GM21515 (cell line): ENCODE measurements around the gene CST7.

ENCODE experiments used
- ATAC-seq: cut with Tn5 transposase; IDR thresholded peaks from one replicate; pipeline ENCODE4 v1.9.1; 2021; ENCODE audit not compliant: unreplicated experiment

Gene CST7

GRCh38 chr20:24950128-24950835 lies 1.2 kb downstream of the CST7 start:
- no peak for ATAC-seq

DNA sequence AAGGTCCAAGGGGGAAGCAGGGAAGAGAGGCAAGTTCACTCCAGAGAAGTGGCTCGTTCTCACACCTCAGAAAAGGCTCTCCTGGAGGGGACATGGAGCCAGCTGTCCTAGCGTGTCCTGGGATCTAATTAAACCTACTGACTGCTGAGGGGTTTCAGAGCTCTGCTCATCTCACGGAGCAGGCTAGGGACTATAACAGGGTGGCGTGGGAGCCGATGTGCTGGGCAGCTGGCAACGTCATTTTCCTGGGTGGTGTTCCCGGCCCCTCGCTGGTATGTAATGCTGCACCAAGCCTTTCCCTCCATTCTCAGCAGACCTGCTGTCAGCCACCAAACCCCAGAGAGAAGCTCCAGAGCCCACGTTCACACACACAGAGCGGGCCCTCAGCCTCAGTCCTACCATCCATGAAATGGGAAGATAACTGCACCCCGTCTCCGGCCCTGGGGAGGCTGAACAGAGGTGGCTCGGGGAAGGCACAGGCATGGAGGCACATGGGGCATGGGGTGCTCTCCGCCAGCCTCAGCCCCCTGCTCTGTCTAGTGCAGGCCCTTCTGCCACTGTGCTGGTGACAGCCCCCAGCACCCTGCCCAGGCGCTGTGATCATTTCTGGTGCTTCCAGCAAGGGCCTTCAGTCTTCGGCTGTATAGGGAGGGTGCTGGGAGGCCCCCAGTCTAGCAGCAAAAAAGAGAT lies 1.9 kb downstream of the CST7 start:
- no peak for ATAC-seq

DNA sequence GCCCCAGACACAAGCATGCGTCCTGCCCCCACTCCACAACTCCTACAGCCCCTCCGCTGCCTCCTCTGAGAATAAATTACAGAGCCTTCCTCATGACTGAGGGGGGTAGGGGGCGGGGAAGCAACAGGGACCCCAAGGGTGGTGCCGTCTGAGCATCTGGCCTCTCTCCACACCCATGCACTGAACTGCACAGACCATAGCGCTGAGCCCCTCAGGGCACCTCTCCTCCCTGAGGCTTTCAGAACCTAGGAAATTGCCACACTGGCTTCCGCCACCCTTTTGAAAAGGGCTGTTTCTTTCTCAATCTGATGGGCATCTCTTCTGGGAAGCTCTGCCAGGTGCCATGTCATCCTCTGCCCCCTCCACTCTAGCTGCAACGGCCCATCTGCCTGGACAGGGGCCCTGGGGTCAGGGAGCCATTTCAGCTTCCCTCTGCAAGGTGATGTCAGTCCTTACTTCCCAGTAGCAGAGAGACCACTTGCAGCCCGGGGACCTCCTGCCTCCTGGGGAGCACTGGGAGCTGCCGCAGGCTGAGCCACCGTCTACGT lies 2.5 kb downstream of the CST7 start:
- no peak for ATAC-seq

- no peak for ATAC-seq
These were observed 3.5 kb downstream of the CST7 start for GRCh38 chr20:24952376-24953208.

DNA sequence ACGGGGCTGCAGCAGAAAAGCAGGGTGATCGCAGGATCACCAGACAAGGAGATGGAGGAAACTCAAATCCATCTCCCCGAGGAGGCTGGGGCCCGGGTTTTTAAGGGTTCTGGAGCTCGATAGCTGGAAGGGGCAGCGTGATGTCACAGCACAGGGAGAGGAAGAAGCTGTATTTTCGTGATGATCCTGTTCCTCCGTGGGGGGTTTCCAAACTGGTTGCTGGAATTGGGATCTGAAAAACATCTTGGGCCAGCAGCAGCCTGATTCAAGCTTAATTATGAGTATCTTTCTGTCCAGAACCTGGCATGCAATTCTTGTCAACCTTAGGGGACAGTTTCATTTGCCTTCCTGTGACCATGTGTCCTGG lies 4.1 kb downstream of the CST7 start:
- ATAC-seq = no peak

- no peak for ATAC-seq
These were observed 4.6 kb downstream of the CST7 start for GRCh38 chr20:24953621-24954133.

GRCh38 chr20:24954151-24954550 lies 5.1 kb downstream of the CST7 start:
- ATAC-seq = no peak

DNA sequence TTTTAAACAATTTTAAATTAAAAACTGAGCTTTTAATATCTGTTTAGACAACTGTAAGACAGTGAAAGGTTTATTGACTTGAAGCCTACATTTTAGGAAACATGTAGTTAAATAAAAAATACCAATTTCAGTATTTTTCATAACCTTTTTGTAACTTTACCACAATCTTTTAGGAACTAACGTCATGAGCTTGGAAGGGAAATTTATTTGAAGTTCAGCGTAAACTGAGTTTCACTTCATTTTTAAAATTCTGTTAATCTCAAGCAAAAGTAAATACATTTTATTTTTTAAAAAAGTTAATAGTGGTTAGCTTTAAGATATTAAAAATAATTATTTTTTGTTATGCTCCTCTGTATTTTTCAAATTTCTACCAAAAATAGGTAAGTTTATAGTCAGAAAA lies 5.5 kb downstream of the CST7 start:
- no peak for ATAC-seq

- peak; percentile 72 for ATAC-seq
These were observed 6.0 kb downstream of the CST7 start for GRCh38 chr20:24955045-24955444.

- ATAC-seq = no peak
These were observed 7.2 kb downstream of the CST7 start for GRCh38 chr20:24956001-24956841.

DNA sequence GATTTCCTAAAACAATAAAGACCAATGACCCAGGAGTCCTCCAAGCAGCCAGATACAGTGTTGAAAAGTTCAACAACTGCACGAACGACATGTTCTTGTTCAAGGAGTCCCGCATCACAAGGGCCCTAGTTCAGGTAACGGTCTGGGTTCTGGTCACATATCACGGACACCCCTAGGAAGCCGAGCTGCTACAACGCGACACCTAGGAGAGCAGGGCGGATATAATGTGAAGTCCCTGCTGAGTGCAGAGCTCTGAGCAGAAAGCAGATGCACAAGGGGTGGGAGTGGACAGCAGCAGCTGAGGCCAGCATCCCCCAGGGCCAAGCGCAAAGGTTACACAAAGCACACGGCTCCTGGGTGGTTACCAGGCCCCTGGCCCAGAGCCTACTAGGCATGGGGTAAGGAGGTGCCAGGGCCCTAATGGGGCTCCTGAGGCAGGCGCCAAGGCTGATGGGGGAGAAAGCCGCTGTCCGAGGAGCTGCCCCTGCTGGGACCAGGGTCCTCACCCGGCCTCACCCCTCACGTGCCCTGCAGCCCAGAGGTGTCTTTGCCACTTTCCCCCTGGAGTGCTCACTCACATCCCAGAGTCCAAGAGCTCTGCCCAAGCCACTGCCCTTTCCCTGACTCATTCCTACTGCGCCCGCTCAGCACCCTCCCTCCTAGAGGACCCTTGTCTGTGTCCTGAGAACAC lies 8.4 kb downstream of the CST7 start:
- no peak for ATAC-seq

DNA sequence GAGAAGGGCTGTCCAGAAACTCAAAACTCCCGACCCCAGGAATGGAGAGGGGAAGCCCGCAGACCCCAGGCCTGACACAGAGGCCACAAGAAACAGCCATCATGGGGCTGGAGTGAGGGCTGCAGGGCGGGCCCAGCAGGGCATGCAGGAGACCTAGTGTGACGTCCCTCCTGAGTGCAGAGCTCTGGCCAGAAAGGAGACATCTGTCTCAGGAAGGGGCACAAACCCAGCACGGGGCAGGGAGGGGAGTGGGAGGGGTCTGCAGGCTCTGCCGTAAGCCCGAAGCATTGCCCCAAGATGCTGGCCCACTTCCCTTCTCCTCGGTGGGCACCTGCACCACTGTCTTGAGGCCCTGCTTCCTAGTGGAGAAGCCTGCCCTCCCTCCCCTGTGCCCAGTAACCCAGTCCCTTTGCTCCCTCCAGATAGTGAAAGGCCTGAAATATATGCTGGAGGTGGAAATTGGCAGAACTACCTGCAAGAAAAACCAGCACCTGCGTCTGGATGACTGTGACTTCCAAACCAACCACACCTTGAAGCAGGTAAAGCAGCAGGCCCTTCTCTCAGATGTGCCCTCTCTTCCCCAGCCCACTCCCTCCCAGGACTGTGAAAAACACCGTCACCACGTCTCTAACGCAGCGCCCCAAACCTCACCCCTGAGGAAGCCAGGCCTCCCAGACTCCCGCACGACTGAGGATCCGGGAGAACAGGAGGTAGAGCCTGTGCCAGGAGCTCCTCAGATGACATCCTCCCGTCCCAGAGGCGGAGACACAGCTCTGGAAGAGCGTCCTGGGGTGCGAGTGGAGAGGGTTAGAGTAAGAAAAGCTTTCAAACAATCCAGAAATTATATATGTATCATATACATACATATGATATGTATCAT lies 9.7 kb downstream of the CST7 start:
- no peak for ATAC-seq

- ATAC-seq = no peak
These were observed 10.7 kb downstream of the CST7 start for GRCh38 chr20:24959591-24960301.

- no peak for ATAC-seq
These were observed 11.3 kb downstream of the CST7 start for GRCh38 chr20:24960302-24960801.

DNA sequence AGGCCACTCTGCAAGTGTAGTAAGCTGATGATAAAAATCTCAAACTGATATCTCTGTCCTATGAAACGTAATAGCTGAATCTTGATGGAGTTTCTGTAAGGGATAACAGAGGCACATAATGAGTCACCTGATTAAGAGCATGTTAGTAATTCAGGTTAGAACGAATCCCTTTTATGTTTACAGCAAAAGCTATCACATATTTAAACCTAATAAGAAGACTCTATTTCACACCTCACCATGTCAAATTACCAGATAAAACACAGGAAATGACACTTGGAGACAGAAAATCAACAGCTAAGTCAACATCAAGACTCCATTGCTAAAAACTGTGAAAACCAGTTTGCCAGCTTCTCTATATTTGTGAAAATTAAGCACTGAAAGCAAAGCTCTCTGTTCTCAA lies 11.8 kb downstream of the CST7 start:
- no peak for ATAC-seq

- no peak for ATAC-seq
These were observed 12.5 kb downstream of the CST7 start for GRCh38 chr20:24961384-24962181.

- no peak for ATAC-seq
These were observed 13.1 kb downstream of the CST7 start for GRCh38 chr20:24962182-24962492.

DNA sequence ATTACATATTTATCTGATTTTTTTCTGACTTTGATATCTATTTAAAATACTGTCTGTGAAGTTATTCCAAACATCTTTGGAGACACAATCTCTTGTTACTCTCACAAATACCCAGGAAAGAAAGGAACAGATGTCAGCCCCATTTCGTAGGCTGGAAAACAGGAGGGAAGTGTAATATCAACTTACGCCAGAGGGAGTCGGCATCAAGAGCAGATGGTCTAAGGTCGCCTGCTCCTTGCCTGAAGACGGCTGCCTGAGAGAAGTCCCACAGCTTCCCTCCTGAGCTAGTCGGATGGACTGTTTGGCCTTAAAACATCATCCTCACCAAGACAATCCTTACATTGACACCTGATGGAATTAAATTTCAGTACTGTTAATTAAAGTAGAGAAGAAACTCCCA lies 13.4 kb downstream of the CST7 start:
- no peak for ATAC-seq
